Keratinocyte (primary cell): Measurements from ENCODE around the gene AHNAK2. TPM values are rescaled to one million over a fixed set of nuclear protein-coding genes. Genes with fewer than 3 reads are reported as not detected.
"Not testable (repeated sequence)": the region's sequence is repeated elsewhere in the genome, so short reads cannot be mapped to it uniquely, and the experiment has no call there.

Experiments
- DNase-seq: peaks from one replicate; pipeline ENCODE4 v3.0.0-alpha.2; 2011; ENCODE audit warnings: low read depth, missing footprints, low spot score
- FAIRE-seq: peaks from 2 replicates; lab custom pipeline; 2011; peaks lifted over from hg19 to GRCh38; lab: Jason Lieb, UNC
- H2AFZ ChIP-seq: 2 replicates; pipeline ENCODE4 v1.6.0; 2012; ENCODE audit warnings: low read length, control low read depth, inconsistent platforms; ENCODE audit not compliant: control insufficient read depth
- H3K27ac ChIP-seq: 2 replicates; pipeline ENCODE4 v1.5.1; 2011; ENCODE audit warnings: low read length; ENCODE audit not compliant: control insufficient read depth, insufficient read depth
- H3K27me3 ChIP-seq: 3 replicates; pipeline ENCODE4 v1.6.0; 2011; ENCODE audit warnings: low read length; ENCODE audit not compliant: control insufficient read depth, insufficient read depth; ENCODE audit errors: extremely low read depth
- H3K36me3 ChIP-seq, 2 experiments: 2 replicates in 1 of 2; 3 replicates in 1 of 2; pipeline ENCODE4 v1.5.1; 2011; ENCODE audit warnings: low read length in 2 of 2, mild to moderate bottlenecking in 1 of 2; ENCODE audit not compliant: control insufficient read depth in 2 of 2, insufficient read depth in 2 of 2; ENCODE audit errors: extremely low read depth in 1 of 2
- H3K4me1 ChIP-seq: 3 replicates; pipeline ENCODE4 v1.5.1; 2011; ENCODE audit warnings: low read length; ENCODE audit not compliant: control insufficient read depth, insufficient read depth; ENCODE audit errors: extremely low read depth
- H3K4me2 ChIP-seq: 3 replicates; pipeline ENCODE4 v1.6.0; 2011; ENCODE audit warnings: low read depth, low read length; ENCODE audit not compliant: control insufficient read depth, insufficient read depth; ENCODE audit errors: extremely low read depth
- H3K4me3 ChIP-seq, 3 experiments: fragments of 200-600 bp in 1 of 3; sonication (generic) in 1 of 3; 2 replicates in 2 of 3; 3 replicates in 1 of 3; pipeline ENCODE4 v1.5.1; 2011 to 2016; ENCODE audit warnings: low read length in 3 of 3, mild to moderate bottlenecking in 3 of 3, control low read depth in 2 of 3, inconsistent platforms in 1 of 3, low read depth in 1 of 3, mixed read lengths in 1 of 3, mixed run types in 1 of 3, moderate library complexity in 1 of 3; ENCODE audit not compliant: control insufficient read depth in 2 of 3, insufficient read depth in 2 of 3; ENCODE audit errors: extremely low read depth in 1 of 3
- H3K79me2 ChIP-seq: 2 replicates; pipeline ENCODE4 v1.6.0; 2012; ENCODE audit warnings: low read length; ENCODE audit not compliant: control insufficient read depth, insufficient read depth
- H3K9ac ChIP-seq: 3 replicates; pipeline ENCODE4 v1.6.0; 2011; ENCODE audit warnings: low read length; ENCODE audit not compliant: control insufficient read depth, insufficient read depth; ENCODE audit errors: extremely low read depth
- H3K9me1 ChIP-seq: 3 replicates; pipeline ENCODE4 v1.6.0; 2011; ENCODE audit warnings: low read length; ENCODE audit not compliant: control insufficient read depth, insufficient read depth; ENCODE audit errors: extremely low read depth
- H3K9me3 ChIP-seq: 2 replicates; pipeline ENCODE4 v1.5.1; 2012; ENCODE audit warnings: low read depth, low read length; ENCODE audit not compliant: control insufficient read depth
- H4K20me1 ChIP-seq: 3 replicates; pipeline ENCODE4 v1.6.0; 2011; ENCODE audit warnings: low read length; ENCODE audit not compliant: control insufficient read depth, insufficient read depth; ENCODE audit errors: extremely low read depth
- EZH2 ChIP-seq: IDR thresholded peaks from one replicate; pipeline ENCODE4 v1.6.1; 2012; ENCODE audit warnings: inconsistent platforms, mild to moderate bottlenecking, low read length, moderate library complexity
- dilution Hi-C: fragments of 300-500 bp; cut with MboI; formaldehyde crosslinking; loops from one replicate; pipeline ENCODE4 v1.7.0; 2020; ENCODE audit warnings: low sequenced_read_pairs; ENCODE audit not compliant: extremely low pct_ligation_motif_present
- polyA minus RNA-seq, 3 experiments: library from RNA; depleted of rRNA, polyadenylated mRNA; stranded (reverse); fragments of >200 nt; gene quantifications; 1 replicate in 1 of 3; 2 replicates in 1 of 3; 3 replicates in 1 of 3; pipeline ENCODE4 v1.2.3, GENCODE V29; 2011
- polyA plus RNA-seq, 5 experiments: library from polyadenylated mRNA; depleted of rRNA in 3 of 5; stranded (reverse) in 3 of 5; stranded (forward) in 1 of 5; unstranded in 1 of 5; fragments of >200 nt; gene quantifications; 1 replicate in 1 of 5; 2 replicates in 3 of 5; 3 replicates in 1 of 5; pipeline versions ENCODE4 v1.2.1 to v1.2.3, GENCODE V29; 2011 to 2012; ENCODE audit warnings: missing spikeins in 2 of 5, low read depth in 1 of 5, low replicate concordance in 1 of 5
- TF ChIP-seq, protein P1 (sequence below), 3 experiments: IDR thresholded peaks in 1 of 3; conservative IDR thresholded peaks in 1 of 3; optimal IDR thresholded peaks in 1 of 3; 2 replicates in 2 of 3; 3 replicates in 1 of 3; pipeline versions ENCODE3 to v1.5.1; 2011; ENCODE audit warnings: low read length in 3 of 3, mild to moderate bottlenecking in 3 of 3, moderate library complexity in 2 of 3, control low read depth in 1 of 3, inconsistent platforms in 1 of 3; ENCODE audit not compliant: insufficient read depth in 2 of 3; ENCODE audit errors: extremely low read depth in 1 of 3

AHNAK2 gene
- 142 to 198 TPM (median 164 TPM) in 3 replicates for polyA plus RNA-seq
- polyA plus RNA-seq (2011; ENCODE audit: low read depth) = 725 TPM
- polyA plus RNA-seq (2011; cell fraction: cytosol; rRNA removed) = 78.9 and 92.5 TPM in 2 replicates
- polyA plus RNA-seq (2011; cell fraction: nucleus; rRNA removed) = 988 and 1,021 TPM in 2 replicates
- polyA plus RNA-seq (2012; ENCODE audit: low replicate concordance) = 289 and 443 TPM in 2 replicates
- polyA minus RNA-seq = 622 to 721 TPM (median 625 TPM) in 3 replicates
- polyA minus RNA-seq (2011; cell fraction: cytosol; rRNA and poly(A)+ RNA removed) = 342 TPM
- 1,549 and 2,078 TPM in 2 replicates for polyA minus RNA-seq (2011; cell fraction: nucleus; rRNA and poly(A)+ RNA removed)

DNA sequence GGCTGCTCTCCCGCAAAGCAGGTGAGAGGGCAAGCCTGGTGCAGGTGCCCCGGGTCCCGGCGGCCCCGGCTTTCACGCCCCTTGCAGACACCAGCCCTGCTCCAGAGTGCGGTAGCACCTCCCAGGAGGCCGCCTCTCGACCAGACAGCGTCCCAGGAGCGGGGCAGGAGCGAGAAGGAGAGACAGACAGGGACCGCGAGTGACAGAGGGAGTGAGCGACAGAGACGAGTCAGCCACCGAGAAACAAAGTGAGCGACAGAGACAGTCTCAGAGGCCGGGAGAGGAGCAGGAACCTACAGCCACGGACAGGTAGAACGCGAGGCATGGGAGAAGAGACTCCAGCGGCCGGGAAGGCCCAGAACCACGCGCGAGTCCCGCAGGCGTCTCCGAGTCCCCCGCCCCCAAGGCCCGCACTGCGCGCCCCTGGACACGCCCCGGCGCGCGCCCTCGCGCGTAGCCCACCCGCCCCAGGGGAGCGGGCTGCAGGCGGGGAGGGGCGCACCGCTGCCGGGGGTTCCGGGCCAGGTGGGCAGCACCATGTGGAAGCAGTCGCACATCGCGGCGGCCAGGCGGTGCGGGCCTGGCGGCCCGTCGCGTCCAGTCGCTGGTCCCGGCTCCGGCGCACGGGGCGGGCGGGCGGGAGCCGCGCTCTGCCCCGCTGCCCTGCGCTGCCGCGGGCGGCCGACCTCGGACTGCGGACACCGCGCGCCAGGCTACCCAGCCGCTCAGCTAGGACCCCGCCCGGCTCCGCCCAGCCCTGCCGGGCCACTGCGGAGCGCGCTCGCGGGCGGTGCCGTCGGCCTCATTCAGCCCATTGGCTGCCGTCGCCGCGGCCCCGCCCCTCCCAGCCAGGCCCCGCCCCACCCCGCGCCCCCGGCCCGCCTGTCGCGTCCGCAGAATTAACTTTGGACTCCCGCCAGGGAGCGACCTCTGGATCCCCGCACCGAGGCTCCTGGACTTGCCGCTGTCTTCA, at the start of gene AHNAK2:
Gene AHNAK2 (minus strand): TSS at position 694 of the 973 bp plus-strand sequence. CDS start 137 bp downstream, at position 557.
- dilution Hi-C loops = no loop called here
- no peaks in the 10 kb centered on the region for H3K9me3 ChIP-seq
- H3K36me3 ChIP-seq = no peaks in the 10 kb centered on the region
- H4K20me1 ChIP-seq = peaks cover 3% of the 10 kb centered on the region
- H3K79me2 ChIP-seq = peaks cover 10% of the 10 kb centered on the region
- no peaks in the 10 kb centered on the region for H3K9me1 ChIP-seq
- no peaks in the 10 kb centered on the region for H3K27me3 ChIP-seq
- H3K4me3 ChIP-seq = peak within 1 kb of the TSS; percentile 65 to 86 (median 82)
- peaks cover 43% of the 10 kb centered on the region for H3K4me1 ChIP-seq
- peak within 1 kb of the TSS; percentile 83 for H3K9ac ChIP-seq
- peak within 1 kb of the TSS; percentile 54 for H2AFZ ChIP-seq
- H3K27ac ChIP-seq = peak within 1 kb of the TSS; percentile 48
- H3K4me2 ChIP-seq = peak within 1 kb of the TSS; percentile 78
- no peak for DNase-seq
- TF ChIP-seq EZH2 = no peak
- TF ChIP-seq, protein P1, sequence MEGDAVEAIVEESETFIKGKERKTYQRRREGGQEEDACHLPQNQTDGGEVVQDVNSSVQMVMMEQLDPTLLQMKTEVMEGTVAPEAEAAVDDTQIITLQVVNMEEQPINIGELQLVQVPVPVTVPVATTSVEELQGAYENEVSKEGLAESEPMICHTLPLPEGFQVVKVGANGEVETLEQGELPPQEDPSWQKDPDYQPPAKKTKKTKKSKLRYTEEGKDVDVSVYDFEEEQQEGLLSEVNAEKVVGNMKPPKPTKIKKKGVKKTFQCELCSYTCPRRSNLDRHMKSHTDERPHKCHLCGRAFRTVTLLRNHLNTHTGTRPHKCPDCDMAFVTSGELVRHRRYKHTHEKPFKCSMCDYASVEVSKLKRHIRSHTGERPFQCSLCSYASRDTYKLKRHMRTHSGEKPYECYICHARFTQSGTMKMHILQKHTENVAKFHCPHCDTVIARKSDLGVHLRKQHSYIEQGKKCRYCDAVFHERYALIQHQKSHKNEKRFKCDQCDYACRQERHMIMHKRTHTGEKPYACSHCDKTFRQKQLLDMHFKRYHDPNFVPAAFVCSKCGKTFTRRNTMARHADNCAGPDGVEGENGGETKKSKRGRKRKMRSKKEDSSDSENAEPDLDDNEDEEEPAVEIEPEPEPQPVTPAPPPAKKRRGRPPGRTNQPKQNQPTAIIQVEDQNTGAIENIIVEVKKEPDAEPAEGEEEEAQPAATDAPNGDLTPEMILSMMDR (optimal IDR thresholded peaks at IDR 0.05 in 1 of 3, IDR thresholded peaks at IDR 0.05 in 1 of 3, conservative IDR thresholded peaks at IDR 0.05 in 1 of 3; ENCODE audit: extremely low read depth in 1 of 3, insufficient read depth in 2 of 3, low read length in 3 of 3) = no peak
- no peak for FAIRE-seq

DNA sequence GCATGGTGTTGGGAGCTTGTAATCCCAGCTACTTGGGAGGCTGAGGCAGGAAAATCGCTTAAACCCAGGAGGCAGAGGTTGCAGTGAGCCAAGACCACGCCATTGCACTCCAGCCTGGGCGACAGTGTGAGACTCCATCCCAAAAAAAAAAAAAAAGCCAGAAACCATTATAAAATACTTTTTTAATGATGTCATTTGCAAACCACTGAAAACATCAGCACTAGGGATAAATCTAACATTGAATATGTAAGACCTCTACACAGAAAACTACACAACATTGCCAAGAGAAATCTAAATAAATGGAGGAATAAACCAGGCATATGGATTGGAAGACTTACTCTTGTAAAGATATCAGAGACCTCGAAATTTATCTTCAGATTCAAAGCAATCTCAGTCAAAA, 49.5 kb upstream of the AHNAK2 start:
- FAIRE-seq, H3K9me1 ChIP-seq, H3K27me3 ChIP-seq, H4K20me1 ChIP-seq, H3K36me3 ChIP-seq, H3K9me3 ChIP-seq, H3K79me2 ChIP-seq, DNase-seq, H2AFZ ChIP-seq, H3K4me3 ChIP-seq, dilution Hi-C loops: not testable (repeated sequence)
- Histone ChIP-seq H3K4me1 (peaks cover 68% of the 10 kb centered on the region), H3K4me2 (peak overlapping the region; percentile 65), H3K27ac (peak overlapping the region; percentile 77), H3K9ac (peak overlapping the region; percentile 39)
